Occipital lobe (tissue), 2 donors: Measurements from ENCODE around the gene SNRNP48. TPM values are rescaled to one million over a fixed set of nuclear protein-coding genes. Genes with fewer than 3 reads are reported as not detected.

Experiments used
- DNase-seq: peaks from one replicate; lab custom pipeline; 2025; lab: John Stamatoyannopoulos, UW
- total RNA-seq: library from RNA; depleted of rRNA; stranded (reverse); fragments of >200 nt; gene quantifications from one replicate; pipeline ENCODE4 v1.2.3, GENCODE V29; 2014

Gene SNRNP48
- total RNA-seq, 1 donor from 2014 or later = 24.0 TPM

DNA sequence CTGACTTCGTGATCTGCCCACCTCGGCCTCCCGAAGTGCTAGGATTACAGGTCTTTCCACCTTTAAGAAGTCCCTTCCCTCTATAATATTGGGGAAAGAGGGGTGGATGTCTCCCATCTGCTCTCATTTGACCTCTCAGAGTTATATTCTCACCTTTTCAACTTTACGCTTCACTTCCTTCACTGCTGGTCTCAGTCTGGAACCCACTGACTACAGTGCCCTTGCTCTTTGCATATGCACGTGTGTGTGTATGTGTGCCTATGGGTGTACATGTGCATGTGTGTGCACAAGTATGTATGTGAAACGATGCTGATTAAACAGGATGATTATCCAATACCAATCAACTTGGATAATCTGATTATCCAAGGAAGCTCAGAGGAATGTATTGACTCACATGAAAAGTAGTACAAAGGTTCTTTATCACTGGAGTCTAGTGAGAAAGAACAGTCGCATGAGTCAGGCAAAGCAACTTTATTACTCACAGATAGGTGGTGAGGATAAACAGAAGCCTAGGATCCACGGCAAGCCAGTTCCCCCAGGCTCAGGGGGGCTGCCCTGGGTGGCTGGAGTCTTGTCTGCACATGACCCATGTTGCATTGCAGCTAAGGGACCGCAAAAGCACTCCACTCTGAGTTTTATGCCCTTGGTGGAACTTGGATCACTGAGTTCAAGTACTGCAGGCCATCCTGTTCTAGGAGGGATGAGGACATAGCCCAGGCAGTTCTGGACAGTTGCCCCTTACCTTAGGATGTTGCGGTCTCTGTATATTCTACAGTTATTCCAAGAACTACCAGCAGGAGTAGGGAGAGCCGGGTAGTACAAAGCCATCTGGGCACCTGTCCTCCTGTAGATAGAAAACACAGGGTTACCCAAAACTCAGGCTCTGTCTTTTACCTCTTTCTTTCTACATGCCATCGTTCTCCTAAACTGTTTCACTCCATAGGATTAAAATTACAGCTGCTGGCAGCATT is 50.9 kb downstream of the SNRNP48 start:
- DNase-seq = no peak

DNA sequence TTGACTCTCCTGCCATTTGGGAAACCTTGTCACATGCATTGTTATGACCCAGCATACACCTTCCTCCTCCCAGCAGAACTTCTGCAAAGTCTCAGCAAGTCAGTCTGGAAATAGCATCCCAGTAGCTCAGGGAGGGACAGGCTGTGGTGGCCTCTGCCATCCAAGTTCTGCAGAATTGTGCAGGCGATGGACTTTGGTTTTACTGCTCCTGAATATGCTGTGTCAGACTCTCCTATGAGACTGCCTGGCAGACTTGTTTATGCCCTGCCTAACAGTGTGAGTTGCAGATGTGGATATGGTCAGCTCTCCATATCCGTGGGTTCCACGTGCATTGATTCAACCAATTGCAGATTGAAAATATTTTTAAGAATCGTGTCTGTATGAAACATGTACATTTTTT is 52.8 kb downstream of the SNRNP48 start:
- DNase-seq = no peak

DNA sequence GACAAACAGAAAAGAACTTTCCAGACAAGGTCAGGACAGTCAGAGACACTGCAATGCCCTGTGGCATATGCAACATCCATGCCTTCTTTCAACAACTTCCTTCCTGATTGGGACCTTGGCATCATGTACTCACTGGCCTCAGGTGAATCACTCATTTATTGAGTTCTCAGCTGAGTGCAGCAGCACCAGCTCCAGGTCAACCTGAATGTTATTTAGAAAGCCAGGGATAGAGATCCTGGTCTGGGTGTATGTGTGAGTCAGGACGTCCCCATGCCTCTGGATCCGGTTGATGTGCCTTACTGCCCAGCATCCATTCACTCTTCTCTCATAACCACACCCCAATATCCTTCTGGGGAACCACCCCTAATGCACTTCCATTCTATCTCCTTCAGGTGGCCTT is 54.4 kb downstream of the SNRNP48 start:
- DNase-seq = no peak

DNA sequence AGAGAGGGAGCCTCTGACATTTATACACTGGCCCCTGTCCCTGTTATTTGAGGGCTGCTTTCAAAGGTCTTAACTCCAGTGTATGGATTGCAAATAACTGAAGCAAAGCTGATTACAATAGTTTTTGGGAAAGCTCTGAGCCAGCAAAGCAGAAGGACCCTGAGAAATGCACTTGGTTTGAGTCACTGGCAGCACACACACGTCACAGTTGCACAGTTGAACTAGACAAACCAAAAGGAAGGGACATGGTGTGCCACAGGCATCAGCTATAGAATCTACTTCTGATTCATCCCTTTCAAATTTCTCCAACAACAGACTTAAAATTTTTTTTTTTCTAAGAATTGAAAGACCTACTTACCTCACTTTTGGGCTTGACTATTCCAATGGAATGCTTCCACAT is 56.4 kb downstream of the SNRNP48 start:
- no peak for DNase-seq

DNA sequence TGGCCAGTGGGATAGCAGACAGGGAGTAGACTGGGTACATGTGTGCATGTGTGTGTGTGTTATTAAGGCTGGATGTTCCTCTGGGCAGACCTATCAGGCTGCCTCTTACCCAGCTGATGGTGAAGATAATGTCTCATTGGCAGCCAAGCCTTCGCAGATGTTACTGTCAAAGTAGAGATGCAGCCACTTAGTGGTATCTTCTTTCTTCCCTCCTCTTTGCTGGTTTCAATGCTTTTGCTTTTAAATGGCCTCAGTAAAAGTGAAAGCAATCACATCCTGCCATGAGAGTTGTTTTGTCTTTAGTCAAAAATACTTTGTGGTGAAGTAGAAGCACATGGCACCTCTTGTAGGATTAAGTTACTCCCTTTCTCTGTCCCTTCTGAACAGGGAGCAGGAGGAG is 57.5 kb downstream of the SNRNP48 start:
- no peak for DNase-seq

DNA sequence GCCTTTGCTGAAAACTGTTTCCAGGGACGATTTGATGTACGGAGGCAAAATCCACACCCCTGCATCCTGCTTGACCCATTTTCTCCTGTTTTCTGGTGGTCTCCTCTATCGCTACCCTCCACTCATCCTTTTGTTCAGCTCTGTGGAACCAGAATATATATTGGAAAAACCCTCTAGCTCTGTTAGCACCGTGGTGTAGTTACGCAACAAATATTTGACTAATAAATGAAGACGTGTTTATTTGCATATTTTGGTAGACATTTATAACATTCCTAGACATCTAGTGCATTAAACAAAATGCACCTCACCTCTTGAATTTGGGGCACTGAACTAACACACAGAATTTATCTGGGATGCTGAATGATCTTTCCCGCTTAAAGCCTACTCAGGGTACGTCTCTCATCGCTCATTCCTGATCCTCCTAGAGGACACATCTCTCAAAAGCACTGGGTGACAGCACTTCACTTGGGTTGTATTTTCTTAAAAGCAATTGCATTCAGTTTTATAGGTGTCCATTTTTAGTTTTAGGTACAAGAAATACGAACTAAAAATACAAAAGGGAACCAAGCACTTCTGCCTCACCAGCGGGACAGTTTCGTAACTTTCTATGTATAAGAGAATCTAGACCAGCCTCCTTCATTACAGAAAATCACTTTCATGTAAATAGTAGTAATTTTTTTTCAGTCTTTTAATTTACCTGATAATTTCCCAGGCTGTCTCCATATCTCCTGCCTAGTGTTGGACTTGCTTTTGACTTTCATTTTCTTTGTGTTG is 59.2 kb downstream of the SNRNP48 start:
- DNase-seq = no peak

DNA sequence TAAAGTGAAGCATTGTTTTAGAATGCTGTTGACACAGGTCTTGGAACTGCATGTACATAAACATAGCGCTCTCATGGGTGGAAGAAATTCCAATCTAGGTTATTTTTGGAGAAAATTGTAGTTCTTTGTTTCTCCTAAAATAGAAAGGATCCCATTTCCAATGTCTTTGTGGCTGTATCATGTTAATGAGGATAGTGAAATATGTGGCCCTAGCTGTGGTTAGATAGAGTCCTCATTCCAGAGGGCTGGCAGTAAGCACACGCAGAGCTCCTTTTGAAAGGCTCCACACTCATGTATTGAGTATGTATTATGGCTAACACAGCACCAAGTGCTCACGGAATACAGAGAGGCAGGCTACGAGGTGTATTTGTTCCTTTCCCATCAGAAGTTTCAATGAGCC is 60.9 kb downstream of the SNRNP48 start:
- no peak for DNase-seq

DNA sequence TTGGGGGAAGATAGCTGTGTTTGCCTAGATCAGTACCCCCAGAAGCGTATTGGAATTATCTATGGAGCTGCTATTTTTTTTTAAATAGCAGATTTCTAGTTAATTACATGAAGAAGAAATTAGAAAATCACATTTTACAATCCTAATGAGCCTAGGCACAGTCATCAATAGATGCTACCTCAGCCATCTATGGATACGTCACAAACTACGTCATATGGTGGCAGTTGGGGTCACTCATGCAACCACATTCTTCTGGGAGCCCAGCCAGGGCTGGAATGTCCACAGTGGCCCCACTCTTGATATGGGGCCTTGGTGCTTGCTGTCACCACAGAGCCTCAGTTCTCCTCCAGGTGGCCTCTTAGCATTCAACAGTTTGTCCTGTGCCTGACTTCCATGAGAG is 63.0 kb downstream of the SNRNP48 start:
- DNase-seq = no peak

DNA sequence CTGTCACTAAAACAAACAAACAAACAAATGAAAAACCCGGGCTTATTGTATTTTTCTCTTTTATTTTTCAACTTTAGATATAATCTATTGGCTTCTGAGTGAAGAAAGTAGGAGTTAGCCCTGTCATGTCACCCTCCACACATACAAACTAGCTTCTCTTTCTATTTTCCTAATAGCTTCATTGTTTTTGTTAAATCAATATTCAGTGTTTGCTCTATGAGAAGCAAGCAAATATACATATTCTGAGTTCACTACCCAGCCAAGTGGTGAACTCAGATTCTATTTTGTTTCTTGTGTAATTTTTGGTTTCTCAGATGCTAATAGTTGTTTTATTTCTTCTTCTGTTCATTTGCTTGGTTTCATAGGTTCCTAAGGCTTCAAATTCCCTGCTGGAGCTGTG is 66.4 kb downstream of the SNRNP48 start:
- DNase-seq = no peak

DNA sequence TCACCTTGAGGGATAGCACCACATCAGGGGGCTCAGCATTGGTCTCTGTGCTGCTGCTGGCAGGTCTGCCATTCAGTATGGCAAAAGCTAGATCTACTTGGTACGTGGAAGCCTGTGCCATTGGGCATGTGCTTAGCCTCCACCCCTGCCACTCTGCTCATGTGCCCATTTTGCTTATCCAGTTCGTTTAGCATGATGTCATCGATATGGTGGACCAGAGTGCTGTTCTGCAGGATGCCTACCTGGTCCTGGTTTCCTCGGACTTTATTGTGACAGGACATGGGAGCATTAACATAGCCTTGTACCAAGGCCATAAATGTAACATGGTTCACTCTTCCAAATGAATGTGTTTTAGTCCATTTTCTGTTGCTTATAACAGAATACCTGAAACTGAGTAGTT is 68.5 kb downstream of the SNRNP48 start:
- no peak for DNase-seq

DNA sequence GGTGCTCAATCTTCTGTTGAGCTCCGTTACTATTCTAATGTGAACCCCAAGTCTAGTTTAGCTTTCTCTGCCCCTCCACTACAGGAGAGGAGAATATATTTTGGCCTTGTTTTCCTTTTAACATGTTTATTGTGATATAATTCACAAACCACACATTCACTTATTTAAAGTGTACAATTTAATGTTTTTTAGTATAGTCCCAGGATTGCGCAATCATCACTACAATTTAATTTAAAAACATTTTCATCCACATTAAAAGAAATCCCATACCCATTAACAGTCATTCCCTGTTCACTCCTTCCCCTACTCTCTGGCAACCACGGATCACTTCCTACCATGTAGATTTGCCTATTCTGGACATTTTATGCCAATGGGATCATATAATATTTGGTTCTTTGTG is 71.4 kb downstream of the SNRNP48 start:
- no peak for DNase-seq

Other genes starting within 250 kb of the SNRNP48 start
- under 0.01 TPM for gene CAGE1, start 200.5 kb upstream of the SNRNP48 start, total RNA-seq
- gene RIOK1, start 200.4 kb upstream of the SNRNP48 start, total RNA-seq = 31.5 TPM
- 7.6 TPM for gene DSP, start 48.5 kb upstream of the SNRNP48 start, total RNA-seq
- gene BMP6, start 135.9 kb downstream of the SNRNP48 start, total RNA-seq = 6.9 TPM